HG02943 (cell line): ENCODE results near the gene AP2B1.

Experiments used
- ATAC-seq: cut with Tn5 transposase; IDR thresholded peaks from one replicate; pipeline ENCODE4 v1.9.1; 2021; ENCODE audit warnings: mild to moderate bottlenecking, low read depth, moderate library complexity; ENCODE audit not compliant: unreplicated experiment

AP2B1 gene

GRCh38 chr17:35765086-35765710, 178.1 kb downstream of the AP2B1 start:
- ATAC-seq, result no peak

- no peak for ATAC-seq
These were observed 178.8 kb downstream of the AP2B1 start for GRCh38 chr17:35765756-35766488.

GRCh38 chr17:35766489-35766877, 179.4 kb downstream of the AP2B1 start:
- no peak for ATAC-seq

GRCh38 chr17:35766903-35767510, 179.9 kb downstream of the AP2B1 start:
- ATAC-seq, result no peak

DNA sequence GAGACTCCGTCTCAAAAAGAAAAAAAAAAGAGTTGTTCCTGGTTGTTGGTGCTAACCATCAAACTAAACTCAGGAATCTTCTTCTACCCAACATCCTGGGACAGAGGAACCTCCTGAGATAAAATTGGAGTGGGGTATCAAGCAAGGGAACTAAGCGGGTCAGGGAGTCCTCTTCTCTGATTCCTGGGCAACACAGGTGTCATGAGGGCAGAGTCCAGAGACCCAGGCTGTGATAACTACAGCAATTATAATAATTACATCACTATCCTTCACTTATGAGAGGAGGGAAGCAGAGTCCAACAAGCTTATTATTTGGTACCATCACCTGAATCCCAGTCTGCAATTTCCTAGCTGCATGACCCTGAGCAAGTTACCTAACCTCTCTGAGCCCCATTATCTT, 181.7 kb downstream of the AP2B1 start:
- no peak for ATAC-seq

GRCh38 chr17:35769895-35770486, 182.9 kb downstream of the AP2B1 start:
- no peak for ATAC-seq

- ATAC-seq, result no peak
These were observed 186.0 kb downstream of the AP2B1 start for GRCh38 chr17:35773129-35773528.

DNA sequence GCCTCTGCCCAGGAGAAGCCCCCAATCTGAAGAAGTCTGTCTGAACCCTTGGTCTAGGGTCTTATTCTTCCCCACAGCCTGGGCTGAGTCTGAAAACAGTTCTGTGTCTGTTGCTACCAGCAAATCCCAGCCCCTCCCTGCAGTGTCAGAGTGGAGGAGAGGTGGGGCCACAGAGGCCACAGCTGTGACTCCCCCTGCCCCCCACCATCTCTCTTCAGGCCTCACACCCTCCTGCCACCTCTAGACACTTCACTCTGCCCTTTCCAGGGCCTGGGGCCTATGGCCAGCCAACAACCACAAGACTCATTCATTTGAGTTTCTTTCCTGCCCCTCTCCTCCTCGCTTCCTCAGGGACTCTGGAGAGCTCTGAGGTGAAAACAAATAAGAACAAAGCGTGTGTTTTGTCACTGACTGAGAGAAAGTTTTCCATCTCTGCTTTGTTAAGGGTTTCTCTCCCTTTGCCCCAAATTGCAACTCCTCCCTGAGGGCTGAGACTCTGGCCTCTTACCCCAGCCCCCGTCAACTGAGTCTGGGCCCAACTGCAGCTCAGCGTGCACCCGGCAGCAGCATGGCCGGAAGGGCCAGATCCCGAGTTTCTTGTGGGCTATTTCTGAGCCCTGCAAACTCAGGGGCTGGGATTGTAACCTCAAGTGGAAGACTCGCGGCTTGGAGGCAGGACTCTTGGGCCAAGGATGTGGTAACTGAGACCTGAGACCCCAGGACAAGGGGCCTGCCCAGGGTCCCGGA, 186.7 kb downstream of the AP2B1 start:
- ATAC-seq, result no peak

DNA sequence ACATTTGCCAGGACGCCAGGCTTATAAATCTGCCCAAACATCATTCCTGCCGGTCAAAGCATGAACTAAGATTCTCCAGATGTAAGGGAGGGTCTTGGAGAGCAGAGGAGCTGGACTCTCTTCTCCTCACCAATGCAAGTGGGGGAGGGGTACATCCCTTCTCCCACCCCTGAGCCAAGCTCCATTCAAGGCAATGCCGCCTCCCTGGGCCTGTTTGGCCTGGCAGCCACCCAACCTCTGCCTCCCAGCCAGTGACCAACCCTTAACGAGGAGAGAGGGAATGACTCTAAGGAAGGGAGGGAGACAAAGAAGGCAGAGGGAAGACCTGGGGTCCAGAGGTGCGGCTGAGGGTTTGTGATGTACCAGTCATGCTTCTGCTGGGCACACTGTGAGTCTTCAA, 187.4 kb downstream of the AP2B1 start:
- ATAC-seq, result no peak

DNA sequence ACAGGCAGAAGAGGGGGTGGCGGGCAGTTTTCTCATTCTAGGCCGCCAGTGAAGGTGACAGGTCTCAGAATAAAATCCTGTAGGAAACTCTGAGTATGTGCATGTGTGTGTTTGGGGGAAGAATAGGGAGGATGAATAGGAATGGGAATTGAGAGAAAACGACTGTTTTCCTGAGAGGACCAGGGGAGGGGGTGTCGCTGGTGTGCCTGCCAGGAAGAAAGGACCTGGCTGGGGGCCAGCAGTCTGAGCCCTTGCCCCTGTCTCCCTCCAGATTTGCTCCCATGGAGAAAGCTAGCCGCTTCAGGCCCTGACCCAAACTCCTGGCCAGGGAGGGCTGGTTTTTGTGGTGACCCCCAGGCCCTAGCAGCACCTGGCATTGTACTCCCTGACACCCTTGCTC, 187.9 kb downstream of the AP2B1 start:
- ATAC-seq, result no peak

- no peak for ATAC-seq
These were observed 188.5 kb downstream of the AP2B1 start for GRCh38 chr17:35775583-35775982.
